Smooth muscle cell (in vitro differentiated cells): ENCODE measurements around the gene KDM4C. TPM values are rescaled to one million over a fixed set of nuclear protein-coding genes. Genes with fewer than 3 reads are reported as not detected.

Source experiments
- DNase-seq: peaks from one replicate; lab custom pipeline; 2025; ENCODE audit not compliant: unreplicated experiment; lab: John Stamatoyannopoulos, UW
- H2AFZ ChIP-seq: fragments of 200-600 bp; sonication (generic); 2 replicates; pipeline ENCODE4 v1.6.0; 2016; ENCODE audit warnings: antibody characterized with exemption, low read depth, mild to moderate bottlenecking
- H3F3A ChIP-seq: fragments of 200-600 bp; sonication (generic); 2 replicates; pipeline ENCODE4 v1.6.0; 2017; ENCODE audit warnings: antibody characterized with exemption, low read depth
- H3K27ac ChIP-seq: fragments of 200-600 bp; sonication (generic); 2 replicates; pipeline ENCODE4 v1.5.1; 2016; ENCODE audit warnings: low read depth, mild to moderate bottlenecking
- H3K27me3 ChIP-seq: fragments of 200-600 bp; sonication (generic); 2 replicates; pipeline ENCODE4 v1.6.1; 2016; ENCODE audit warnings: low read depth, mild to moderate bottlenecking
- H3K36me3 ChIP-seq: fragments of 200-600 bp; sonication (generic); 2 replicates; pipeline ENCODE4 v1.5.1; 2016; ENCODE audit warnings: low read depth
- H3K4me1 ChIP-seq: fragments of 200-600 bp; sonication (generic); 2 replicates; pipeline ENCODE4 v1.5.1; 2016; ENCODE audit warnings: low read depth
- H3K4me2 ChIP-seq: fragments of 200-600 bp; sonication (generic); 2 replicates; pipeline ENCODE4 v1.6.0; 2016; ENCODE audit warnings: mild to moderate bottlenecking
- H3K4me3 ChIP-seq: fragments of 200-600 bp; sonication (generic); 2 replicates; pipeline ENCODE4 v1.5.1; 2016; ENCODE audit warnings: mild to moderate bottlenecking
- H3K79me2 ChIP-seq: fragments of 200-600 bp; sonication (generic); 2 replicates; pipeline ENCODE4 v1.6.0; 2016; ENCODE audit warnings: low read depth, mild to moderate bottlenecking
- H3K9ac ChIP-seq: fragments of 200-600 bp; sonication (generic); 2 replicates; pipeline ENCODE4 v1.6.0; 2016; ENCODE audit warnings: low read depth
- H3K9me3 ChIP-seq: fragments of 200-600 bp; sonication (generic); replicated peaks from 2 replicates; pipeline ENCODE4 v1.5.1; 2016; ENCODE audit warnings: low read depth
- H4K20me1 ChIP-seq: fragments of 200-600 bp; sonication (generic); 2 replicates; pipeline ENCODE4 v1.6.0; 2016; ENCODE audit warnings: low read depth
- WGBS: methylation state at CpG from one replicate; pipeline ENCODE4 v1.1.7; 2016; ENCODE audit warnings: low lambda C conversion rate; 5-methylcytosine and 5-hydroxymethylcytosine counted together
- polyA plus RNA-seq: library from polyadenylated mRNA; unstranded; fragments of >200 nt; fragmentation: Nextera tagmentation; extraction: Ambion mirVana; gene quantifications from 2 replicates; pipeline ENCODE4 v1.2.1, GENCODE V29; 2016
- total RNA-seq: library from RNA; depleted of rRNA; stranded (reverse); fragments of >200 nt; gene quantifications from 2 replicates; pipeline ENCODE4 v1.2.3, GENCODE V29; 2014
- TF ChIP-seq, protein P1 (sequence below): fragments of 200-600 bp; sonication (generic); IDR thresholded peaks from 2 replicates; pipeline ENCODE4 v1.5.1; 2017; ENCODE audit warnings: borderline replicate concordance, mild to moderate bottlenecking, antibody characterized with exemption; ENCODE audit not compliant: insufficient read depth, poor library complexity, severe bottlenecking

Gene KDM4C
- total and polyA plus RNA-seq, 2 experiments from 2014 or later: 7.5 to 20.2 TPM

DNA sequence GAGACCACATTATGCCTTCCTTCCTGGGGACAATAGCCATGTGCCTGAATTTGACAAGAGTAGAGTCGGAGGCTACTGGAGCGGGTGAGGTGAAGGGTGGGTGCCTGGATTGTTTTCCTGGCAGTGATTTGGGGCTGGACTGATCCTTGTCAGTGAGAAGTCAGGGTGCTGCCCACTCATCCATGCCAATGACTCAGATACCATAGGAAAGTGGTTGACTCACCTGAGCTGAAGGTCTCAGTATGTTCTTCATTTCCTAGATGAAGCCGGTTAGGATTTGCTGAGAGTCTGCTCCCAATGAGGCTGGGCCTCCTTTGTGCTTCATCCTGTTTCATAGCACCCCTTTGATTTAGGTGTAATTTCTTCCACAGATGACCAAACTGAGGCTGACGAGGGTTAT, 366.0 kb downstream of the KDM4C start:
- H3K4me2 ChIP-seq: no peak overlapping the region
- H3K79me2 ChIP-seq: no peaks in the 10 kb centered on the region
- WGBS: 98% methylated on average over 4 of the region's 4 CpGs
- TF ChIP-seq, protein P1, sequence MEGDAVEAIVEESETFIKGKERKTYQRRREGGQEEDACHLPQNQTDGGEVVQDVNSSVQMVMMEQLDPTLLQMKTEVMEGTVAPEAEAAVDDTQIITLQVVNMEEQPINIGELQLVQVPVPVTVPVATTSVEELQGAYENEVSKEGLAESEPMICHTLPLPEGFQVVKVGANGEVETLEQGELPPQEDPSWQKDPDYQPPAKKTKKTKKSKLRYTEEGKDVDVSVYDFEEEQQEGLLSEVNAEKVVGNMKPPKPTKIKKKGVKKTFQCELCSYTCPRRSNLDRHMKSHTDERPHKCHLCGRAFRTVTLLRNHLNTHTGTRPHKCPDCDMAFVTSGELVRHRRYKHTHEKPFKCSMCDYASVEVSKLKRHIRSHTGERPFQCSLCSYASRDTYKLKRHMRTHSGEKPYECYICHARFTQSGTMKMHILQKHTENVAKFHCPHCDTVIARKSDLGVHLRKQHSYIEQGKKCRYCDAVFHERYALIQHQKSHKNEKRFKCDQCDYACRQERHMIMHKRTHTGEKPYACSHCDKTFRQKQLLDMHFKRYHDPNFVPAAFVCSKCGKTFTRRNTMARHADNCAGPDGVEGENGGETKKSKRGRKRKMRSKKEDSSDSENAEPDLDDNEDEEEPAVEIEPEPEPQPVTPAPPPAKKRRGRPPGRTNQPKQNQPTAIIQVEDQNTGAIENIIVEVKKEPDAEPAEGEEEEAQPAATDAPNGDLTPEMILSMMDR: no peak
- H3K9me3 ChIP-seq: no peaks in the 10 kb centered on the region
- no peaks in the 10 kb centered on the region for H3F3A ChIP-seq
- H3K4me3 ChIP-seq: no peak overlapping the region
- no peaks in the 10 kb centered on the region for H3K27me3 ChIP-seq
- H3K9ac ChIP-seq: no peak overlapping the region
- H3K27ac ChIP-seq: no peak overlapping the region
- H3K36me3 ChIP-seq: no peaks in the 10 kb centered on the region
- DNase-seq: no peak
- H4K20me1 ChIP-seq: no peaks in the 10 kb centered on the region
- no peak overlapping the region for H2AFZ ChIP-seq
- no peaks in the 10 kb centered on the region for H3K4me1 ChIP-seq

DNA sequence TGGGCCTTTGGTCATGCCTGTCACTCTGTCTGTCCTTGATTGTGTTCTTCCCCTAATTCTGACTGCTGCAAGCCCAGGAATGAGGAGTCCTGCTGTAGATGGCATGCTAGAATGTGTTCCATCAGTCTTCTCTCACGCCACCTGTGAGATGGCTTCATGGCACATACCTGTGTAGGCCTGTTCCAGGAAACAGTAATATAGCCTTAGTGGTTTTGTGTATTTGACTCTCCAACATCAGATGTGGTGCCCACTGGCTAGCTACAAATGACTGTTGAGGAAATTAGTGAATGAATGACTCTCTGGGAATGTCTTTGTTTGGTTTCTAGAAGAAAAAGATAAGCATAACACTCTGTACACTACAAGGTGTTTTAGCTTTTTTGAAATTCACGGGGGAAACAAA, 367.5 kb downstream of the KDM4C start:
- no peak for DNase-seq
- Histone ChIP-seq H3K27ac (no peak overlapping the region), H3K9me3 (no peaks in the 10 kb centered on the region), H3K4me3 (no peak overlapping the region), H3K4me1 (no peaks in the 10 kb centered on the region), H3K79me2 (no peaks in the 10 kb centered on the region), H4K20me1 (no peaks in the 10 kb centered on the region), H3F3A (no peaks in the 10 kb centered on the region), H3K4me2 (no peak overlapping the region), H3K36me3 (no peaks in the 10 kb centered on the region), H2AFZ (no peak overlapping the region), H3K9ac (no peak overlapping the region), H3K27me3 (no peaks in the 10 kb centered on the region)
- TF ChIP-seq, protein P1: no peak
- 98% methylated on average over 2 of the region's 2 CpGs for WGBS

- Histone ChIP-seq H3K79me2 (no peaks in the 10 kb centered on the region), H3K9me3 (no peaks in the 10 kb centered on the region), H4K20me1 (no peaks in the 10 kb centered on the region), H3K36me3 (no peaks in the 10 kb centered on the region), H3K27me3 (no peaks in the 10 kb centered on the region), H3K27ac (no peak overlapping the region), H3K4me1 (no peaks in the 10 kb centered on the region), H3K4me2 (no peak overlapping the region), H3K9ac (no peak overlapping the region), H3K4me3 (no peak overlapping the region), H2AFZ (no peak overlapping the region), H3F3A (no peaks in the 10 kb centered on the region)
- TF ChIP-seq, protein P1: no peak
- WGBS: 25% methylated on average over 2 of the region's 2 CpGs
- no peak for DNase-seq
Measured at GRCh38 chr9:7129391-7129790, 371.6 kb downstream of the KDM4C start.

DNA sequence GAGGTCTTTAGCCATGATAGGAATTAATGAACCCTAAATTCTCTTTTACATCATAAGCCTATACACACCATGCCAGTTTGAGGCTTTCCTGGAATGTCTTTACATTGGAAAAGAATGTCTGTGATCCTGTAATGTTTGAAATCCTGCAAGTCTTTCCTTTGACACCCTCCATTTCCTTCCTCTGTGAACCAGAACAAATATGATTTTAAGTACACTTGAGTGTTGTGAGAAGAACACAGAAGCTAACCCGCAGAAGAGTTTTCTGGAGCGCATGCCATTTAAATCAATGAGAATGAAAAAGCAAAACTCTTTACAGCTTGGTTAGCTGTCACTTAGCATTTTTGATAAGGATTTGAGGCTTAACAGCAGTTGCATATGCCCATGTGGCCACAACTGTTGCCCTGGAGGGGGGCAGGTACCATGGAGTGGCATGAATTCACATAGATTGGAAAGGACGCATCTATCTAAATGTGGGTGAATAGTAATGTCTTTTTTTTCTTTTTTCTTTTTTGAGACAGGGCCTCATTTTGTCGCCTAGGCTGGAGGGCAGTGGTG, 372.6 kb downstream of the KDM4C start:
- WGBS: 88% methylated on average over 4 of the region's 4 CpGs
- no peaks in the 10 kb centered on the region for H3K9me3 ChIP-seq
- H3K4me1 ChIP-seq: no peaks in the 10 kb centered on the region
- H3K79me2 ChIP-seq: no peaks in the 10 kb centered on the region
- no peak for DNase-seq
- no peak overlapping the region for H3K4me2 ChIP-seq
- no peak overlapping the region for H3K27ac ChIP-seq
- no peaks in the 10 kb centered on the region for H3K36me3 ChIP-seq
- TF ChIP-seq, protein P1: no peak
- no peak overlapping the region for H2AFZ ChIP-seq
- no peaks in the 10 kb centered on the region for H3F3A ChIP-seq
- no peak overlapping the region for H3K4me3 ChIP-seq
- H4K20me1 ChIP-seq: no peaks in the 10 kb centered on the region
- H3K27me3 ChIP-seq: no peaks in the 10 kb centered on the region
- no peak overlapping the region for H3K9ac ChIP-seq
